Activated CD8-positive, alpha-beta memory T cell treated with anti-CD3 and anti-CD28 coated beads, Interleukin-2, amount 50 U/mL, for 4 hours (primary cell): ENCODE measurements around the gene SLC37A1.

Experiments
- DNase-seq: peaks from one replicate; pipeline ENCODE4 v3.0.0-alpha.2; 2020

The SLC37A1 gene

GRCh38 chr21:42564561-42564971 lies 50.9 kb downstream of the SLC37A1 start:
- DNase-seq = no peak

- no peak for DNase-seq
Observed at GRCh38 chr21:42565206-42565810, 51.7 kb downstream of the SLC37A1 start.

GRCh38 chr21:42565886-42566523 lies 52.4 kb downstream of the SLC37A1 start:
- DNase-seq = no peak

- no peak for DNase-seq
Observed at GRCh38 chr21:42566524-42567213, 53.0 kb downstream of the SLC37A1 start.

GRCh38 chr21:42567214-42567555 lies 53.5 kb downstream of the SLC37A1 start:
- DNase-seq = no peak

GRCh38 chr21:42567861-42568260 lies 54.2 kb downstream of the SLC37A1 start:
- no peak for DNase-seq

GRCh38 chr21:42568376-42568775 lies 54.7 kb downstream of the SLC37A1 start:
- DNase-seq = no peak

GRCh38 chr21:42568866-42569731 lies 55.4 kb downstream of the SLC37A1 start:
- DNase-seq = no peak

- DNase-seq = no peak
Observed at GRCh38 chr21:42569732-42570301, 56.2 kb downstream of the SLC37A1 start.

GRCh38 chr21:42570362-42570761 lies 56.7 kb downstream of the SLC37A1 start:
- DNase-seq = no peak

- DNase-seq = no peak
Observed at GRCh38 chr21:42570841-42571387, 57.3 kb downstream of the SLC37A1 start.

GRCh38 chr21:42571391-42572150 lies 57.9 kb downstream of the SLC37A1 start:
- DNase-seq = no peak

- no peak for DNase-seq
Observed at GRCh38 chr21:42572906-42573495, 59.3 kb downstream of the SLC37A1 start.

- DNase-seq = no peak
Observed at GRCh38 chr21:42574234-42575027, 60.8 kb downstream of the SLC37A1 start.

- DNase-seq = no peak
Observed at GRCh38 chr21:42575111-42575510, 61.5 kb downstream of the SLC37A1 start.

- no peak for DNase-seq
Observed at GRCh38 chr21:42576639-42577038, 63.0 kb downstream of the SLC37A1 start.

GRCh38 chr21:42578034-42578433 lies 64.4 kb downstream of the SLC37A1 start:
- no peak for DNase-seq

GRCh38 chr21:42578761-42579415 lies 65.2 kb downstream of the SLC37A1 start:
- DNase-seq = no peak

GRCh38 chr21:42579456-42580075 lies 65.9 kb downstream of the SLC37A1 start:
- no peak for DNase-seq
